Tibial nerve (tissue), 4 donors: ENCODE measurements around the gene ZNF521. TPM values are rescaled to one million over a fixed set of nuclear protein-coding genes. Genes with fewer than 3 reads are reported as not detected.

ENCODE experiments used
- DNase-seq, 2 donors: peaks; one replicate each; pipeline ENCODE4 v3.0.0-alpha.2; 2019; ENCODE audit warnings: low spot score in 2 of 2
- H3K27ac ChIP-seq, 4 donors: fragments of 200-600 bp; sonication (generic) in 3 of 4; one replicate each; pipeline ENCODE4 v1.5.1; 2017 to 2019; ENCODE audit warnings: mild to moderate bottlenecking in 1 of 4
- H3K27me3 ChIP-seq, 2 donors: fragments of 200-600 bp; sonication (generic) in 1 of 2; one replicate each; pipeline versions ENCODE4 v1.5.1 to v1.6.0; 2017 to 2019
- H3K36me3 ChIP-seq, 3 donors: fragments of 200-600 bp; sonication (generic); one replicate each; pipeline ENCODE4 v1.5.1; 2018 to 2019
- H3K4me1 ChIP-seq, 4 donors: fragments of 200-600 bp; sonication (generic) in 3 of 4; one replicate each; pipeline ENCODE4 v1.5.1; 2017 to 2019
- H3K4me3 ChIP-seq, 4 donors: fragments of 200-600 bp; sonication (generic) in 3 of 4; one replicate each; pipeline ENCODE4 v1.5.1; 2017 to 2019; ENCODE audit warnings: mild to moderate bottlenecking in 1 of 4, moderate library complexity in 1 of 4
- H3K9me3 ChIP-seq, 4 donors: fragments of 200-600 bp; sonication (generic) in 3 of 4; one replicate each; pipeline ENCODE4 v1.5.1; 2017 to 2019
- EP300 ChIP-seq, 2 donors: sonication (generic); formaldehyde crosslinking; IDR thresholded peaks; one replicate each; pipeline ENCODE4 v1.6.1; 2017; ENCODE audit warnings: antibody characterized with exemption in 2 of 2, mild to moderate bottlenecking in 1 of 2
- POLR2A ChIP-seq, 2 donors: fragments of 450-650 bp; IDR thresholded peaks; one replicate each; pipeline ENCODE4 v1.6.1; 2017; ENCODE audit warnings: antibody characterized with exemption in 2 of 2, mild to moderate bottlenecking in 2 of 2, moderate library complexity in 2 of 2
- WGBS, 2 donors: methylation state at CpG; one replicate each; pipeline ENCODE4 v1.1.5; 2018; 5-methylcytosine and 5-hydroxymethylcytosine counted together
- total RNA-seq, 4 donors: library from RNA; depleted of rRNA; stranded (reverse); fragments of >200 nt; gene quantifications; one replicate each; pipeline ENCODE4 v1.1.0, GENCODE V29; 2016
- TF ChIP-seq, protein P1 (sequence below), 5 experiments: fragments of 200-600 bp in 3 of 5; fragments of 450-650 bp in 2 of 5; sonication (generic) in 3 of 5; IDR thresholded peaks; one replicate each; pipeline ENCODE4 v1.5.1; 2016 to 2019; ENCODE audit warnings: antibody characterized with exemption in 5 of 5, mild to moderate bottlenecking in 3 of 5, moderate library complexity in 2 of 5

The ZNF521 gene
- total RNA-seq, 4 donors from 2014 or later: 32.7 to 66.3 (median 43.4) TPM

DNA sequence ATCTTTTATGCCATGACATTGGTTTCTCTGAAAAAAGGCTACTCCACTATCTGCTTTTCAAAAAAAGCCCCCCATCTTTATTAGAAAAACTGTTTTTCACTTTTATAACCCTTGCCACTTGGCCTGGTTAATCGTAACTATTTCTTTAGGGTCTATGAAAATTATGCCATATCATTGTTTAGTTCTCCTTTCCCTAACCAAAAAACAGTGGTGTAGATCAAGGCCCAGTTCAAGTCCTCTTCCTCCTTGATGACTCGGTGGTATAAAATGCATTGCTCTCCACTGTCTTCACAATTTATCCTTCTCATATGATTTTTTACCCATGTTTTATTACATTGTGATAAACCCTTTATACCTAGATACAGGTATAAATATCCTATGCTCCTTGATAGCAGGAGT is 205.5 kb downstream of the ZNF521 start:
- 82 to 87% methylated on average over 2 of the region's 2 CpGs for WGBS, 2 donors
- TF ChIP-seq EP300 (IDR thresholded peaks at IDR 0.05) (no peak), POLR2A (IDR thresholded peaks at IDR 0.05) (no peak)
- TF ChIP-seq, protein P1, sequence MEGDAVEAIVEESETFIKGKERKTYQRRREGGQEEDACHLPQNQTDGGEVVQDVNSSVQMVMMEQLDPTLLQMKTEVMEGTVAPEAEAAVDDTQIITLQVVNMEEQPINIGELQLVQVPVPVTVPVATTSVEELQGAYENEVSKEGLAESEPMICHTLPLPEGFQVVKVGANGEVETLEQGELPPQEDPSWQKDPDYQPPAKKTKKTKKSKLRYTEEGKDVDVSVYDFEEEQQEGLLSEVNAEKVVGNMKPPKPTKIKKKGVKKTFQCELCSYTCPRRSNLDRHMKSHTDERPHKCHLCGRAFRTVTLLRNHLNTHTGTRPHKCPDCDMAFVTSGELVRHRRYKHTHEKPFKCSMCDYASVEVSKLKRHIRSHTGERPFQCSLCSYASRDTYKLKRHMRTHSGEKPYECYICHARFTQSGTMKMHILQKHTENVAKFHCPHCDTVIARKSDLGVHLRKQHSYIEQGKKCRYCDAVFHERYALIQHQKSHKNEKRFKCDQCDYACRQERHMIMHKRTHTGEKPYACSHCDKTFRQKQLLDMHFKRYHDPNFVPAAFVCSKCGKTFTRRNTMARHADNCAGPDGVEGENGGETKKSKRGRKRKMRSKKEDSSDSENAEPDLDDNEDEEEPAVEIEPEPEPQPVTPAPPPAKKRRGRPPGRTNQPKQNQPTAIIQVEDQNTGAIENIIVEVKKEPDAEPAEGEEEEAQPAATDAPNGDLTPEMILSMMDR (IDR thresholded peaks at IDR 0.05): no peak
- Histone ChIP-seq H3K9me3 (no peaks in the 10 kb centered on the region), H3K36me3 (no peaks in the 10 kb centered on the region), H3K27ac (no peak overlapping the region), H3K4me1 (peaks cover 0 to 18% (median 2%) of the 10 kb centered on the region in 4 donors), H3K27me3 (no peaks in the 10 kb centered on the region), H3K4me3 (no peak overlapping the region)
- no peak for DNase-seq

DNA sequence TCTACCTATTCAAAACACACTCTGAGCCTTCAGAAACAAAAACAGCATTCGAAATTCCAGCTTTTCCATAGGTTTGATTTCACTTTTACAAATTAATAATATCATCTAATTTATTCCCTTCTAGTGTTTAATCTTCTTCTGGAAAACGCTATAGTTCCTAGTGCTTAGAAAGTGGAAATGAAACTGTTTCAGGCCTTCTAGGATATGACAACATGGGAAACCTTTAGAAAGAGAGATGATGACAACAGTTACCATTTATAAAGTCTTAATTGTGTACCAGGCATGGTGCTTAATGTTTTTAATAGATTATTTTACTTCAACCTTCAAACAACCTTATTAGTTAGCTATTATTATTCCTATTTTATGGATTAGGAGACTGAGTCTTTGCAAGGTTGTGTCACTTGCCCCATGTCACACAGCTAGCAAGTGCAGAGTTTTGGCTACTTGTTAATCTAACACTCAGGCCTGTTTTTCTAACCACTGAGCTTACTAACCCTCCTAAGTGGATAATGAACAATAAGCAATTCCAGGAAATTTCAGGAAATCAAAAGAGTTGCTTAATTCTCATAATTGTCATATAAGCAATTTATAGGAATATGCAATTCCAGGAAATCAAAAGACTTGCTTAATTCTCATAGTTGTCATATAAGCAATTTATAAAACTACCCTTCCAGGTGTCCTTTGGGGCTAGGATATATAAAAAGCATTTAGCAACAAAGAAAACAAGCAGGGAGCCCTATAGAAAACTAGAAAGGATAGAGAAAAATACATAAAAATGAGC is 206.0 kb downstream of the ZNF521 start:
- DNase-seq: no peak
- H3K4me3 ChIP-seq: no peak overlapping the region
- WGBS, 2 donors: 81 to 86% methylated on average over 2 of the region's 2 CpGs
- no peaks in the 10 kb centered on the region for H3K27me3 ChIP-seq
- H3K9me3 ChIP-seq: no peaks in the 10 kb centered on the region
- H3K4me1 ChIP-seq: peaks cover 0 to 18% (median 2%) of the 10 kb centered on the region in 4 donors
- TF ChIP-seq POLR2A (IDR thresholded peaks at IDR 0.05): no peak
- TF ChIP-seq, protein P1 (IDR thresholded peaks at IDR 0.05): no peak
- no peak for TF ChIP-seq EP300 (IDR thresholded peaks at IDR 0.05)
- no peak overlapping the region for H3K27ac ChIP-seq
- H3K36me3 ChIP-seq: no peaks in the 10 kb centered on the region

DNA sequence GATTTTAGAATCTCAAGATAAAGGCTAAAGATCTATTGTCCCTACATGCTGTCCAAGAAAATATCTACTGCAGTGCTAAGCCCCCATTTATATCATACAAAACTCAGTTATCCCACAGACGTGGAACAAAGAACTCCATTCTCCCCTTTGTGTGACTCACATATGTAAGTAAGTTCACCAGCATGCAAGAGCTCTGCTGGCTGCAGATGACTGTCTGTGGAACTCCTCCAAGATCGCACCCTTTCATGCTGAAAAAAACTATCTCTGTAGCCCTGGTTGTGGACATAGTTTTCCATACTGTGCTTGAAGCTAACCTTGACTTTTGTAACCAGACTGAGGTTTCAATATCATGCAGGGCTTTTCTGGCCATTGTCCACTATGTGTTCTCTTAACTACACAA is 207.1 kb downstream of the ZNF521 start:
- Histone ChIP-seq H3K9me3 (no peaks in the 10 kb centered on the region), H3K27me3 (no peaks in the 10 kb centered on the region), H3K4me3 (no peak overlapping the region), H3K27ac (no peak overlapping the region), H3K4me1 (peaks cover 0 to 28% (median 2%) of the 10 kb centered on the region in 4 donors), H3K36me3 (no peaks in the 10 kb centered on the region)
- TF ChIP-seq EP300 (IDR thresholded peaks at IDR 0.05): no peak
- TF ChIP-seq, protein P1 (IDR thresholded peaks at IDR 0.05): no peak
- TF ChIP-seq POLR2A (IDR thresholded peaks at IDR 0.05): no peak
- DNase-seq: no peak
- WGBS, 2 donors: 21 to 26% methylated on average over 2 of the region's 2 CpGs

- no peak overlapping the region for H3K4me3 ChIP-seq
- TF ChIP-seq EP300 (IDR thresholded peaks at IDR 0.05) (no peak), POLR2A (IDR thresholded peaks at IDR 0.05) (no peak)
- H3K9me3 ChIP-seq: no peaks in the 10 kb centered on the region
- peaks cover 0 to 39% (median 2%) of the 10 kb centered on the region in 4 donors for H3K4me1 ChIP-seq
- WGBS, 2 donors: 78 to 80% methylated on average over 3 of the region's 3 CpGs
- H3K27ac ChIP-seq: no peak overlapping the region
- no peaks in the 10 kb centered on the region for H3K27me3 ChIP-seq
- no peak for DNase-seq
- H3K36me3 ChIP-seq: no peaks in the 10 kb centered on the region
Measured at GRCh38 chr18:25141886-25142285, 210.1 kb downstream of the ZNF521 start.

DNA sequence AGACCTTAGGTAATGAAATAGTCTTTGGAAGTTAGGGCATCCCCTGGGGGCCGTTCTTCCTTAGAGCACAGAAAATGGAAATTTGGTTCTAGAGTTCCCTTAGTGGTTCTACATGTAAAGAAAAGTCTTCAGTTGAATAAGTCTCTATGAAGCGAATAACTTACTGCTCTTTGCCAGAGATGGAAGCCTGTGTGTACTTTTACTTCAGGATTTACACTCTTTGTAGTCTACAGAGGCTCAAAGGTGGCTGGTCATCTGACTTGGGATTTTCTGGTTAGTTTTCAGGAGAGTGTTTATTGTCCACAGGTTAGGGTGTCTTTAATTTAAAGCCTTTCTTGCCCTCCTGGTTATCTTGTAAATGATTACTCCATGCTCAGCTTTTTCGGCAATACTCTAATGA is 210.6 kb downstream of the ZNF521 start:
- H3K9me3 ChIP-seq: no peaks in the 10 kb centered on the region
- H3K4me1 ChIP-seq: peaks cover 0 to 43% (median 2%) of the 10 kb centered on the region in 4 donors
- no peak for DNase-seq
- TF ChIP-seq EP300 (IDR thresholded peaks at IDR 0.05) (no peak), POLR2A (IDR thresholded peaks at IDR 0.05) (no peak)
- TF ChIP-seq, protein P1 (IDR thresholded peaks at IDR 0.05): no peak
- WGBS, 2 donors: 56 to 59% methylated on average over 3 of the region's 3 CpGs
- H3K27me3 ChIP-seq: no peaks in the 10 kb centered on the region
- H3K36me3 ChIP-seq: no peaks in the 10 kb centered on the region
- H3K4me3 ChIP-seq: no peak overlapping the region
- H3K27ac ChIP-seq: no peak overlapping the region
